ENCODE results near the gene NOS3. TPM values are rescaled to one million over a fixed set of nuclear protein-coding genes. Genes with fewer than 3 reads are reported as not detected.

Gene NOS3
- total and polyA plus RNA-seq, 8 donors = 7.5 to 21.8 (median 10.4) TPM

DNA sequence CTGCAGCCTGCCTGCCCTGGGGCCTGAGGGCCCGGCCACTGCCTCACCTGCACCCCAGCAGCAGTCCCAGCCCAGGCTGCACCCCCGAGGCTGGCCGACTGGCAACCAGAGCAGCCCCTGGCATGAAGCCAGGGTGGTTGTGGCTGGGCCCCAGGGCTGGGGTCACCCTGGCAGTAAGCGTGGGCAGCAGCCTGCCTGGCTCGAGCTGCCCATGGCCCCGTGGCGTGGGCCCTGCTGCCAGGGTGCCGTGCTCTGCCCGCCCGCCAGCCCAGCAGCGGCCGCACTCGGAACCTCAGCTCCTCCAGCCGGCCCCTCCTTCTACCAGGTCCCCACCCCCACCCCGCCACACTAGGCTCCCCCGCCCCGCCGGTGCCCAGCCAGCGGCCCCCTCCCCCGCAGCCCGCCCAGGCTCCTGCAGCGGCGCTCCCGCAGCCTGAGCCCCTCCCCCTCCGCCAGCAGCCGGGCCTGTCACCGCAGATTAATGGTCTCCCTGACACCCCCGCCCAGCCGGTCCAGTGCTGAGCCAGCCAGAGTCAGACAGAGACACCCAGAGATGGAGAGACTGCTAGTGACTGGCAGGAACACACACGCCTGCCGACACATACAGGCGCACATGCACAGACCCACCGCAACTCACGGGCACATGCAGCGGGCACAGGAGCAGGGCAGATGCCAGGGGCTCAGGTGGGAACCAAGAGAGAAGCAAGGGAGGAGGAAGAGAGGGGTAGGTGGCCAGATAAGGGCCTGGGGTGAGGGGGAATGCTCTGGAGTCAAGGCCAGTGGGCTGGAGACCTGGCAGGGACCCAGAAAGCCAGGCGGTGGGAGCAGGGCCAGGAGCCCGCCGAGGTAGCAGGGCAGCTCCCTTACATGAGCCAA lies 35.1 kb upstream of the NOS3 start:
- Histone ChIP-seq H3K9me3 (no peaks in the 10 kb centered on the region), H3K4me1 (peaks cover 0 to 4% of the 10 kb centered on the region in 2 donors), H3K36me3 (no peaks in the 10 kb centered on the region), H3K27ac (no peak overlapping the region), H3K4me3 (no peak overlapping the region), H3K27me3 (peaks cover 0 to 74% of the 10 kb centered on the region in 2 donors)
- TF ChIP-seq, protein P1, sequence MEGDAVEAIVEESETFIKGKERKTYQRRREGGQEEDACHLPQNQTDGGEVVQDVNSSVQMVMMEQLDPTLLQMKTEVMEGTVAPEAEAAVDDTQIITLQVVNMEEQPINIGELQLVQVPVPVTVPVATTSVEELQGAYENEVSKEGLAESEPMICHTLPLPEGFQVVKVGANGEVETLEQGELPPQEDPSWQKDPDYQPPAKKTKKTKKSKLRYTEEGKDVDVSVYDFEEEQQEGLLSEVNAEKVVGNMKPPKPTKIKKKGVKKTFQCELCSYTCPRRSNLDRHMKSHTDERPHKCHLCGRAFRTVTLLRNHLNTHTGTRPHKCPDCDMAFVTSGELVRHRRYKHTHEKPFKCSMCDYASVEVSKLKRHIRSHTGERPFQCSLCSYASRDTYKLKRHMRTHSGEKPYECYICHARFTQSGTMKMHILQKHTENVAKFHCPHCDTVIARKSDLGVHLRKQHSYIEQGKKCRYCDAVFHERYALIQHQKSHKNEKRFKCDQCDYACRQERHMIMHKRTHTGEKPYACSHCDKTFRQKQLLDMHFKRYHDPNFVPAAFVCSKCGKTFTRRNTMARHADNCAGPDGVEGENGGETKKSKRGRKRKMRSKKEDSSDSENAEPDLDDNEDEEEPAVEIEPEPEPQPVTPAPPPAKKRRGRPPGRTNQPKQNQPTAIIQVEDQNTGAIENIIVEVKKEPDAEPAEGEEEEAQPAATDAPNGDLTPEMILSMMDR (IDR thresholded peaks at IDR 0.05) = no peak
- ATAC-seq (peak; percentile 43), DNase-seq (peak in 3 of 4 donors; percentile 60 to 78 (median 68))
- intact Hi-C loops (cut with DNase I) = no loop called here

- TF ChIP-seq, protein P1 (IDR thresholded peaks at IDR 0.05) = no peak
- peaks cover 0 to 82% of the 10 kb centered on the region in 2 donors for H3K27me3 ChIP-seq
- no peaks in the 10 kb centered on the region for H3K36me3 ChIP-seq
- H3K4me3 ChIP-seq = no peak overlapping the region
- H3K4me1 ChIP-seq = peaks cover 0 to 4% of the 10 kb centered on the region in 2 donors
- H3K27ac ChIP-seq = no peak overlapping the region
- ATAC-seq (no peak), DNase-seq (peak in 1 of 4 donors; percentile 15)
- intact Hi-C loops (cut with DNase I) = no loop called here
- no peaks in the 10 kb centered on the region for H3K9me3 ChIP-seq
These were observed 34.3 kb upstream of the NOS3 start for GRCh38 chr7:150956395-150957132.

GRCh38 chr7:150957133-150958020 lies 33.4 kb upstream of the NOS3 start:
- Histone ChIP-seq H3K9me3 (no peaks in the 10 kb centered on the region), H3K36me3 (no peaks in the 10 kb centered on the region), H3K27ac (no peak overlapping the region), H3K27me3 (peaks cover 0 to 90% of the 10 kb centered on the region in 2 donors), H3K4me1 (peaks cover 0 to 4% of the 10 kb centered on the region in 2 donors), H3K4me3 (no peak overlapping the region)
- intact Hi-C loops (cut with DNase I) = no loop called here
- TF ChIP-seq, protein P1 (IDR thresholded peaks at IDR 0.05) = no peak
- DNase-seq = peak in 1 of 4 donors; percentile 67
- ATAC-seq = no peak

- H3K4me3 ChIP-seq = no peak overlapping the region
- H3K4me1 ChIP-seq = peaks cover 0 to 4% of the 10 kb centered on the region in 2 donors
- H3K36me3 ChIP-seq = no peaks in the 10 kb centered on the region
- DNase-seq (peak in 1 of 4 donors; percentile 67), ATAC-seq (no peak)
- TF ChIP-seq, protein P1 (IDR thresholded peaks at IDR 0.05) = no peak
- peaks cover 0 to 96% of the 10 kb centered on the region in 2 donors for H3K27me3 ChIP-seq
- no peaks in the 10 kb centered on the region for H3K9me3 ChIP-seq
- intact Hi-C loops (cut with DNase I) = no loop called here
- no peak overlapping the region for H3K27ac ChIP-seq
These were observed 32.7 kb upstream of the NOS3 start for GRCh38 chr7:150958062-150958552.

All from left lung (tissue), 10 donors.